DMS 273 (cell line): ENCODE results near the gene HLA-DPA1.
"Not testable (repeated sequence)": the region's sequence is repeated elsewhere in the genome, so short reads cannot be mapped to it uniquely, and the experiment has no call there.

Experiments used
- DNase-seq: peaks from one replicate; lab custom pipeline; 2025; ENCODE audit not compliant: unreplicated experiment; lab: John Stamatoyannopoulos, UW

HLA-DPA1 gene

DNA sequence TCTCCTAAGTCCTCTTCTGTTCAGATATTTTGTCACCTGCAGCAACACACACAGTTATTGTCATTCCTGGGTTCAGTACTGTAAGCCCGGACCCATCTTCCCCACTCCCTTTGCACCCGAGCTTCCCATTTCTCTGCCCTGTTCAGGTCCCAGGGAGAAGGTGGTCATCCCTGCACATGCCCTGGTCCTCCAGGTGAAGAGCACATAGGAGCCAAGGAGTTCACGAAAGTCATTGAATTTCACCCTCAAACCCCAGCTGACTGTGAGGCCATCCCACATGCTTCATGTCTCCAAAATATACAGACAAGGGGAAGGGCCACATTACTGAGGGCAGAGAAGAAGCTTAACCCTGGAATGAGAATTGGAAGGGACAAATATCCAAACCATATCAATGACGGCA lies 8.1 kb downstream of the HLA-DPA1 start:
- no peak for DNase-seq

GRCh38 chr6:33064723-33065122 lies 8.7 kb downstream of the HLA-DPA1 start:
- no peak for DNase-seq

- DNase-seq = not testable (repeated sequence)
These were observed 10.0 kb downstream of the HLA-DPA1 start for GRCh38 chr6:33063435-33063834.

DNA sequence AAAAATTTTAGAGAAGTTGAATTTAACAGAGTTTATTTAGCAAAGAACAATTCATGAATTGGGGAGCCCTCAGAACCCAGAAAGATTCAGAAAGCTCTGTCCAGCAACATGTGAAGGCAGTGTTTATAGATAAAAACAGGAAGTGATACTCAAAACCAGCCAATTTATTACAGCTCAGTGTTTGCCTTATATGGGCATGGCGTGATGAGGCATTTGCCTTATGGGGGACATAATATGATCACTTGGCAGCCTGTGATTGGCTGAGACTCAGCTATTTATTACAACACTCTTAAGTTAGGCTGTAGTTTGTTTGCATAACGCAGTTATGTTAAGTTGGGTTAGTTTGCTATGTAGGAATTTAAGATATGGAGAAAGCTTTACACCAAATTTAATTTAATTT lies 11.5 kb downstream of the HLA-DPA1 start:
- peak; percentile 22 for DNase-seq

DNA sequence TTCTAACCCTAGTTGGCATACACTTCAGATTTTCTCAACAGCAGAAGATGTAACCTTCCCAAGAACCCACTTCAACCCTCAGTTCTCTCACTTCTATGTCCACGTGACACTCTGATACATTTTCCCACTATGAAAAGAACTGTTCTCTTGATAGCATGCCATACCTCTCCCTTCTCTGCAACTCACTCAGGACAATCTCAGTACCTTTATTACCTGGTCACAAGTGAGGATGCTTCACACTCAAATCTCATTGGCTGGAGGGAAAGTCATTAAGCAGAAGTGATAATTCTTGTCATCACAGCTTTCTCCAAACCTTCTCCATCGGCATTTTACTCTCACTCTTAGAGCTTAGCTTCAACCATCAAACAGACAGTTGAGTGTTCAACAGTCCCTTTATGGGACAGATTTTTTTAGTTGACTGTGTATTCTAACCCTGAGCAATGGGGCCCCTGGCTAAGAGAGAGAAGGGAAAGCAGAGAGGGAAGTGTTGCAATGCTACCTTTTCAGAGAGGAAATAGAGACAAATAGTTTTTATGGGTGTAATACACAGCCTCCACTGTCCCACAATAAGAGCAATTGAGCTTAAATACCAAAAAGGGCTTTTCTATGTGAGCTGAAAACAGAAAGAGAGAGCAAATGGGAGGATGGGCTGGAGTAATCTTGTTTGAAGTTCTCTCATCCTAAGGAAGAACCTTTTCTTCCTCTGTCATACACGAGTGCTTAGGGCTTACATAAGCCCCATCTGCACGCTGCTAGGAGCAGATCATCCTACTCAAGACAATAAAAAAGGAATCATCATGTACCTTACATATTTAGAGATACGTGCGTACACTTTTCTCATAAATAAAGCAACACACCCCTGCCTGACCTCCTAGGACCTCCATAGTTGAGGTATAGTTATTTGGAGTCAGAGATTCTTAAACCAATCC lies 16.0 kb downstream of the HLA-DPA1 start:
- no peak for DNase-seq

DNA sequence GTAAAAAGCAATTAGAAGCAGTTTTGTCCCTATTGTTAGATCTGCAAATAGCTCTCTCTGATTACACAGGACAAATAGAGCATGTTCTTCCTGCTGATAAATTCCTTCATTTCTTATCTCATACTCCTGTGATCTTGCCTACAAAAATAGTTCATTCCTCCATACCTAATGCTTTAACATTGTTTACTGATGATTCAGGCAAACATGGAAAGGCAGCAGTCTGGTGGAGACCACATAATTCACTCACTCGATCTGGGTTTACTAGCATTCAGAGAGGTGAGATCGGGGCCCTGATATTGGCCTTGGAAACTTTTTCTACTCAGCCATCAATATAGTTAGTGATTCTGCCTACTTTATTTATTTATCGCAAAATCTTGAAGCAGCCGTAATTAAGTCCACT lies 20.2 kb downstream of the HLA-DPA1 start:
- DNase-seq = no peak

GRCh38 chr6:33052627-33053026 lies 20.8 kb downstream of the HLA-DPA1 start:
- no peak for DNase-seq

DNA sequence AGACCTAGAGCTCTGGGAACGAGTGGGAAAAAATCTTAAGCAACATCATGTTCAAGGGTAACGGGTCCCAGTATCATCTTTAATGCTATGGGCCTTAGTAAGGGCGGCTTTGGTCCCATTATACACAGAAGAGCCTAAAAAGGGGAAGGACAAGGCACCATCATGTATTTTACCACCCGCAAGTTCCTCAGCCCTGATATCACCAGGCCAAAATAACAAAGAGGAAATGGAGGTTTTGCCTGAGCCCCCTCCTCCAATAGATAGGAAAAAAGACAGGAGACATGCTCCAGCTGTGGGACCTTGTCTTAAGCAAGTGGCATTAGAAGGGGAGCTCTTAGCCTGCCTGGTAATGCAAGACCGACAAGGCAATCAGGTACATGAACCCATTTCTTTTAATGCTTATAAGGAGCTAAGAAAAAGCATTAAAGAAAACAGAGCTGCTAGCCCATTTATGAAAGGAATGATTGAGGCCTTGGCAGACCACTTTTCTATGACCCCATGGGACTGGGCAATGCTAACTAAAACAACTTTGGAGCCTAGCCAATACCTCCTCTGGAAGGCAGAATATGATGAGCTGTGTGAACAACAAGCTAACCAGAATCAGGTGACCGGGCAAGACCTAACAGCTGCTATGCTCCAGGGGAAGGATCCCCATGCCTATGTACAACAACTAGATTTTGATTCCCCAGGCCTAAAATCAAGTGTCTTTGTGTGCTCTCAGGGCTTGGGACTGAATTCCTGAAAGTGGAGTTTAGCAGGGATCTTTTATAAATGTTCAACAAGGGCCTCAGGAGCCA lies 23.2 kb downstream of the HLA-DPA1 start:
- no peak for DNase-seq

DNA sequence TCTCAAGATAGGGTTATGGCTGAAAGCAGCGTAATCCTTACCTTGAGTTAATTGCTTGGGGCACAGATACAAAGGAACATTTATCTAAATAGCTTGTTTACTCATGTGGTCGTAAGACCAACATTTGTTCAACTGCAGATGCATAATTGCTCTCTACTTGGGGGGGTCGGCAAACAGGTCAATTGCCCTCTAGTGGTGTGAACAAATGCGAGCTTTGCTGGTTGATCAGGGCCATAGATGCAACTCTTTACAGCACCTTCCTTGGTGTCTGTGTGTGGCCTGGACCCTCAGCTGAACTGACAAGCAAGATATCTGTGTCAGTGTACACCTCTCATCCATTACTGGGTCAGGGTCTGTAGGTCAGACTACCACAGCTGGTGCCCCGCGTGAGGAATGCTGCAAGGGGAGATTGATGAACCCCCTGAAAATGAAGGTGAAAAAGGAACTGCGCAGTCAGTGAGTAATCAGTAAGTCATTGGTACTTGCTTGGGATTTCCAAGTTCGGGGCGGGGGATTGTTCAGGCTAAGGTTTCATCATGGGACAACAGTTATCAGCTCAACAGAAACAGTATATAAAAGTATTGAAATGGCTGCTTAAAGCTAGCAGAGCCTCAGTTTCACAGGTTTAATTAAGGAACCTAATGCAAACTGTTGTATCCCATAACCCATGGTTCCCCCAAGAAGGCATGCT lies 24.0 kb downstream of the HLA-DPA1 start:
- peak; percentile 16 for DNase-seq

DNA sequence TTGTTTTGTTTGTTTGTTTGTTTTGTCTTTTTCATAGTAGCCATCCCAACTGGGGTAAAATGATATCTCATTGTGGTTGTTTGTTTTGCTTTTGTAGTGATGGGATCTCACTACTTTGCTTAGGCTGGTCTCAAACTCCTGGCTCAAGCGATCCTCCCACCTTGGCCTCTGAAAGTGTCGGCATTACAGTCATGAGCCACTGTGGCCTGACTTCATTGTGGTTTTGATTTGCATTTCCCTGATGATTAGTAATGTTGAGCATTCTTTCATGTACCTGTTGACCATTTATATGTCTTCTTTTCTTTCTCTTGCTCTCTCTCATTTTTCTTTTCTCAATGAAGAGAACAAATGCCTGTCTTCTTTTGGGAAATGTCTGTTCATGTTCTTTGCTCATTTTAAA lies 33.3 kb downstream of the HLA-DPA1 start:
- no peak for DNase-seq

- DNase-seq = no peak
These were observed 36.9 kb downstream of the HLA-DPA1 start for GRCh38 chr6:33036535-33036934.

- DNase-seq = no peak
These were observed 38.9 kb downstream of the HLA-DPA1 start for GRCh38 chr6:33034554-33034953.

DNA sequence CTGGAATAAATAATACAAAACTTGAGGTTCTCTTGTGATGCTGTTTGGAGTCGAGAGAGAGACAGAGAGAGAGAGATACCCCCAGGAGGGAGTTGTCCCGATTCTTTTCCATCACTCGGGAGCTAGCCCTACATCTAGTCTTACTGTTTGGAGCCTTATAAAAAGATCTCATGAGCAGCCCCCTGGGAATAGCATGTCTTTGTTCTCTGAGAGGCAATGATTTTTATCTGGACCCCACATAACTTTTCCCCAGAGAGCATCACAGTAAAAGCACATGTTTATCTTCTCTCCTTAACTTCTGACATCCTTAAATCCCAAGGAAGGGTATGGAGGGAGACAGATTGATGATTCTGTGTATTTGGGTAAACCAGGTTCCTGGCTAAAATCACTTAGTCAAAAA lies 43.2 kb downstream of the HLA-DPA1 start:
- DNase-seq = no peak

- DNase-seq = peak; percentile 44
These were observed 43.9 kb downstream of the HLA-DPA1 start for GRCh38 chr6:33029328-33030184.

GRCh38 chr6:33028220-33028849 lies 45.1 kb downstream of the HLA-DPA1 start:
- DNase-seq = no peak

GRCh38 chr6:33024521-33024920 lies 48.9 kb downstream of the HLA-DPA1 start:
- DNase-seq = no peak

DNA sequence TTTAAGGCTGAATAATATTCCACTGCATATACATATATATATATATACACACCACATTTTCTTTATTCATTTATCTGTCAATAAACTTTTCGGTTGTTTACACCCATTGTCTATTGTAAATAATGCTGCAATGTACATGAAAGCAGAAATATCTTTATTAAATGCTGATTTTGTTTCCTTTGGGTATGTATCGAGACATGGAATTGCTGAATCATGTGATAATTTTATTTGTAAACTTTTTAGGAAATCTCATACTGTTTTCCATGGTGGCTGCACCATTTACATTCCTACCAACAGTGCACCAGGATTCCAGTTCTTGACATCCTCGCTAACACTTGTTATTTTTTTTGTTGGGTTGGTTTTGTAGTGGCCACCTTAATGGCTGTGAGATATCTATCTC lies 49.9 kb downstream of the HLA-DPA1 start:
- no peak for DNase-seq

DNA sequence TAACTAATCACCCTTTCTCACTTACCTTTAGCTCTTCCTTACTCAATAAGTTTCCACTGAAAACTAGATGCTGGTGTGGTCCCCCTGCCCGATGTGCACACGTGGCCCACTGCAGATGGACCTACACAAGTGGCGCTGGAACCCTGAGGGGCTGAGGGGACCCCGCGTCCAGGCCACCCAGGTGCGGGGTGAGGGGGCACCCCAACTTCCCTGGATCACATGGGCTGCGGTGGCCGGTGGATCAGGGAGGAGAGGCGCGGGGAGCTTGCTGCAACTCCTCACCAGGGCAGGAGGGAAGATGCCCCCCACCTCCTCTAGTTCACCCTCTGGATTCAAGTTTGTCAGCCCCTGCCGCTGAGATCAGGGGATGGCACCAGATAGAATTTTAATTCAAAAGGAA lies 51.5 kb downstream of the HLA-DPA1 start:
- DNase-seq = no peak

GRCh38 chr6:33019372-33019771 lies 54.1 kb downstream of the HLA-DPA1 start:
- no peak for DNase-seq

DNA sequence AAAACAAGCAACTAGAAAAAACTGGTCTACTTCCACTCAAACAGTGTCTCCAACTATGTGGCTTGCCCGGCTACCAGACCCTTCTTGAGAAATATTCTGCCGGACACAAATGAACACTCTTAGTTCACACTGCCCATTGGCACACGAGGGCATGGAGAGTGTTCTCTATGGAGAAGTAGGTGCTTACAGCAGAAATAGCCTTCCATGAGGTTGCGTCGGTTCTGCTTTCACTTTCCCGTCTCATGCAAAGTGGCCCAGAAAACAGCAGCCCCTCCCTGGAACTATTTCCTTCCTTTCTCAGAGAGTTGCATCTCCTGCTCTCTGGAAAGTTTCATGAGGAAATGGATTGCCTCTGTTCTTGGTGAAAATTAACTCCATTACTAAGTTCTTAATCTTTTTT lies 54.5 kb downstream of the HLA-DPA1 start:
- DNase-seq = no peak
